Measurements from ENCODE around the gene PLXNA3.

The PLXNA3 gene

DNA sequence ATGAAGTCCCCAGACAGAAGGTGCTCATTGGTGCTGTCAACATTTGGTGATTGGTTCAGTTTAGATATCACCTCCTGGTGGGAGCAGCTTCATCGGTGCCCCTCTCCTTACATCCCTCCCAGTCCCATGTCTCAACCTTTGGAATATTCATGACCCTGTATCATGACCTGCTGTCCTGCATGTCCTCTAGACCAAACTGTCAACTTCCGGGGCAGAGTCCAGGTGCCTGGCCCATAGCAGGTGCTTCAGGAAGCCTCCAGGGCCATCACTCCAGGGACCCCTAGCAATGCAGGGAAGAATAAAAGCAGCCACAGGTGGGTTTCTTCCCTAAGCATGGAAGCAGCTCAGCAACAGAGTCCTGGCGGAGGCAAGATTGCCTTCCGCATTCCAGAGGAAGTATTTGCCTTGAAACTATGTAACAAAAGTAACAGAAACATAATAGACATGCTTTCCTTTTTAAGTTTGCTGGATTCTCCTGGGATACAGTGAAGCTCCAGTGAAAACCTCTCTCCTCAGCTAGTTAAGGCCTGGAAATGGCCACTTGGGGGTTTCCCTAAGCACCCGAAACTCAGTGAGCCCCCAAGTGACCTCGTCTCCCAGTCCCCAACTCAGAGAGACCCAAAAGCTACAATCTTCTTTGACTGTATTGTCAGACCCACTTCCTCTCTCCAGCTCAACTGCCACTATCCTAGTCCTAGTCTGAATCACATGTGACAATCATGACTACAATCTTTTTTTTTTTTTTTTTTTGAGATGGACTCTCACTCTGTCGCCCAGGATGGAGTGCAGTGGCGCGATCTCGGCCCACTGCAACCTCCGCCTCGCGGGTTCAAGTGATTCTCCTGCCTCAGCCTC is 30.9 kb upstream of the PLXNA3 start:
- intact Hi-C loops (cut with DNase I; ENCODE audit: low total_unique reads): no loop called here
- DNase-seq: no peak
- Histone ChIP-seq H3K27me3 (no peaks in the 10 kb centered on the region), H3K9me3 (no peaks in the 10 kb centered on the region), H3K27ac (no peak overlapping the region), H3K4me3 (no peak overlapping the region), H3K36me3 (peaks cover 0 to 5% (median 3%) of the 10 kb centered on the region in 3 donors), H3K4me1 (peaks cover 0 to 24% (median 2%) of the 10 kb centered on the region in 4 donors)
- TF ChIP-seq CTCF (IDR thresholded peaks at IDR 0.05): no peak

DNA sequence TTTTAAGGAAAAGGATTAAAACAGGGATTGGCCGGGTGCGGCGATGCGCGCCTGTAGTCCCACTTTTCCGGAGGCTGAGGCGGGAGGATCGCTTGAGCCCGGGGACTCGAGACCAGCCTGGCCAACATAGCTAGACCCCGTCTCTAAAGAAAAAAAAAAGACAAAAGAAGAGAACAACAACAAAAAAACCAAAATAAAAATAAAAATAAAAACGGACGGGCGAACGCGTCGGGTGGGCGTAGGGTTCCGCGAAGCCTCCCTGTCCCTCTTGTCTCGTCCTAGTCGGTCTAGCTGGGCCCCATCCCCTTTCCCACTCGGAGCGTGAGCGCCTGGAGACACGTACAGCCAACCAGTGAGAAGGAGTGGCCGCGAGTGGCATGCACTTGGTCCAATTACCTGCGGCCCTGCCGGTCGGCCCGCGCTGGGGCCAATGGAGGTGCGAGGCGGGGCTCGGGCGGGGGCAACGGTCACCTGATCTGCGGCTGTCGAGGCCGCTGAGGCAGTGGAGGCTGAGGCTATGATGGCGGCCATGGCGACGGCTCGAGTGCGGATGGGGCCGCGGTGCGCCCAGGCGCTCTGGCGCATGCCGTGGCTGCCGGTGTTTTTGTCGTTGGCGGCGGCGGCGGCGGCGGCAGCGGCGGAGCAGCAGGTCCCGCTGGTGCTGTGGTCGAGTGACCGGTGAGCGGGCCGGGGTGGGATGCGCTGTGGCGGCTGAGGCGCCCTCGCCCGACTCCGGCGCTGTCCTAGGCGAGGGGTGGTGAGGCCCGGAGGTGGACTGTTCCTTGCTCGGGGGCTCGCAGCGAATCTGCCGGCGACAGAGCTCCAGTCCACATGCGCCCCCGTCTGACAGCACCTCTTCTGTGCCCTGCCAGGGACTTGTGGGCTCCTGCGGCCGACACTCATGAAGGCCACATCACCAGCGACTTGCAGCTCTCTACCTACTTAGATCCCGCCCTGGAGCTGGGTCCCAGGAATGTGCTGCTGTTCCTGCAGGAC is 29.6 kb upstream of the PLXNA3 start, which contains the start of gene ATP6AP1:
TSS of gene ATP6AP1 (plus strand) at position 502 of the 996 bp plus-strand sequence. CDS start at position 518, 16 bp downstream.
- H3K9me3 ChIP-seq: no peaks in the 10 kb centered on the region

DNA sequence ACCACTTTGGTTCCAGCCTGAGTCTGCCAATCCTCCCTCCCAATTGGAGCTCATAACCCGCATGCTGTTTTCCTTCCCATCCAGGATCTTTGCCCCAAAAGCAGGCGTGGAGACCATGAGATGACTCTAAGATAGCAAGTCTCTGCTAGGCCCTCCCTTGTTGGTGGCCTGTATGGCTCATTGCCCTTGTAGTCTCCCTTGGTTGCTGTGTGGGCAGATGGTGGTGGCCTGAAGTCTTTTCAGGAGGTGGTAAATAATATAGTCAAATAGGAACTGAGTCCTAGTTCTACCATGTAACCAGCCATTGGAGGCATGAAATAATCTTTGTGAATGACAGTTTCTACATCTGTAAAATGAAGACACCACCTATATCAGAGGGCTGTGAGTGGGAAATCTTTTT is 28.4 kb upstream of the PLXNA3 start:
- DNase-seq: no peak
- intact Hi-C loops (cut with DNase I; ENCODE audit: low total_unique reads): no loop called here
- H3K36me3 ChIP-seq: peaks cover 0 to 30% (median 20%) of the 10 kb centered on the region in 3 donors
- no peaks in the 10 kb centered on the region for H3K9me3 ChIP-seq
- peak overlapping the region in 1 of 2 donors; percentile 92 for H3K27ac ChIP-seq
- peaks cover 0 to 24% (median 2%) of the 10 kb centered on the region in 4 donors for H3K4me1 ChIP-seq
- H3K27me3 ChIP-seq: no peaks in the 10 kb centered on the region
- no peak for TF ChIP-seq CTCF (IDR thresholded peaks at IDR 0.05)
- peak overlapping the region; percentile 86 to 87 for H3K4me3 ChIP-seq

More for the DNA sequence above, 29.6 kb upstream of the PLXNA3 start, which contains the start of gene ATP6AP1:
- Histone ChIP-seq H3K4me3 (peak within 1 kb of the TSS; percentile 86 to 87), H3K4me1 (peaks cover 0 to 24% (median 2%) of the 10 kb centered on the region in 4 donors), H3K36me3 (peaks cover 0 to 18% (median 16%) of the 10 kb centered on the region in 3 donors), H3K27me3 (no peaks in the 10 kb centered on the region), H3K27ac (peak within 1 kb of the TSS; percentile 88 to 92)
- intact Hi-C loops (cut with DNase I; ENCODE audit: low total_unique reads): no loop called here
- TF ChIP-seq CTCF (IDR thresholded peaks at IDR 0.05): no peak
- peak; percentile 92 to 97 for DNase-seq

- no peak for DNase-seq
- Histone ChIP-seq H3K27me3 (no peaks in the 10 kb centered on the region), H3K9me3 (no peaks in the 10 kb centered on the region), H3K4me1 (peaks cover 0 to 24% (median 2%) of the 10 kb centered on the region in 4 donors), H3K36me3 (peaks cover 0 to 36% (median 20%) of the 10 kb centered on the region in 3 donors), H3K27ac (no peak overlapping the region), H3K4me3 (no peak overlapping the region)
- intact Hi-C loops (cut with DNase I; ENCODE audit: low total_unique reads): no loop called here
- TF ChIP-seq CTCF (IDR thresholded peaks at IDR 0.05): no peak
Measured at GRCh38 chrX:154430479-154430878, 27.6 kb upstream of the PLXNA3 start.

DNA sequence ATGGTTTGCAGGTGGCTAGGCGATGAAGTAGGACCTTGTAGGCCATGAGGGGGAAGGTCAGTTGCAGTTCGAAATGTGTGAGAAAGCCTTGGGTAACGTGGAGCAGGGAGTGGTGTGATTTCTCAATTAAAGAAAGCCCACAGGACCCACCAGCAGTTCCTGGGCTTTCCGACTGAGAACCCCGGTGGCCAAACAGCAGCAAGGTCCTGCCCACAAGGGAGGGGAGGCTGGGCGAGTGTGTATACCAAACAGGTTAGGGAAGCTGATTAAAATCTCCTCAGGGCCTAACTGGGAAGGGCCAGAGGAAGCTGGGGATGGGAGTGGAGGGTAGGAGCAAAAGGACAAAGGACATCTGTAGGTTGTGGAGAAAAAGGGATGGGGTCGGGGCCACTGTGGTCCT is 27.2 kb upstream of the PLXNA3 start:
- no peaks in the 10 kb centered on the region for H3K9me3 ChIP-seq
- H3K4me3 ChIP-seq: no peak overlapping the region
- H3K27ac ChIP-seq: no peak overlapping the region
- H3K27me3 ChIP-seq: no peaks in the 10 kb centered on the region
- intact Hi-C loops (cut with DNase I; ENCODE audit: low total_unique reads): no loop called here
- peaks cover 0 to 24% (median 2%) of the 10 kb centered on the region in 4 donors for H3K4me1 ChIP-seq
- TF ChIP-seq CTCF (IDR thresholded peaks at IDR 0.05): no peak
- H3K36me3 ChIP-seq: peaks cover 0 to 40% (median 20%) of the 10 kb centered on the region in 3 donors
- no peak for DNase-seq
